Mesendoderm (in vitro differentiated cells): ENCODE data around the gene SLCO2A1.
A peak's percentile ranks its signal among the peaks of the same experiment; 100 is the strongest.

ENCODE experiments used
- DNase-seq: peaks from one replicate; pipeline ENCODE4 v3.0.0; 2013
- H2AK5ac ChIP-seq: 2 replicates; pipeline ENCODE4 v1.6.1; 2013; ENCODE audit warnings: low read length, inconsistent platforms
- H2BK120ac ChIP-seq: 2 replicates; pipeline ENCODE4 v1.6.1; 2013; ENCODE audit warnings: low read depth, mild to moderate bottlenecking, low read length, moderate library complexity, mixed read lengths
- H2BK15ac ChIP-seq: replicated peaks from 2 replicates; pipeline ENCODE4 v1.6.1; 2013; ENCODE audit warnings: low read depth, mild to moderate bottlenecking, moderate library complexity
- H2BK5ac ChIP-seq: 2 replicates; pipeline ENCODE4 v1.6.1; 2013; ENCODE audit warnings: low read length, inconsistent platforms
- H3K18ac ChIP-seq: 2 replicates; pipeline ENCODE4 v1.6.1; 2013; ENCODE audit warnings: mild to moderate bottlenecking, low read length, mixed read lengths
- H3K23ac ChIP-seq: one replicate; pipeline ENCODE4 v1.6.1; 2013; ENCODE audit warnings: low read length
- H3K27ac ChIP-seq: 2 replicates; pipeline ENCODE4 v1.5.1; 2013; ENCODE audit warnings: low read depth, mild to moderate bottlenecking, inconsistent platforms, low read length, moderate library complexity
- H3K27me3 ChIP-seq: 2 replicates; pipeline ENCODE4 v1.6.1; 2013; ENCODE audit warnings: low read length, control low read depth, mild to moderate bottlenecking, inconsistent platforms; ENCODE audit not compliant: insufficient read depth, poor library complexity
- H3K36me3 ChIP-seq: 2 replicates; pipeline ENCODE4 v1.6.1; 2013; ENCODE audit warnings: low read length, inconsistent platforms; ENCODE audit not compliant: control insufficient read depth, insufficient read depth
- H3K4ac ChIP-seq: one replicate; pipeline ENCODE4 v1.6.1; 2013; ENCODE audit warnings: low read depth, mild to moderate bottlenecking, low read length, moderate library complexity
- H3K4me1 ChIP-seq: 2 replicates; pipeline ENCODE4 v1.6.1; 2013; ENCODE audit warnings: low read depth, low read length, inconsistent platforms; ENCODE audit not compliant: control insufficient read depth
- H3K4me2 ChIP-seq: 2 replicates; pipeline ENCODE4 v1.6.1; 2013; ENCODE audit warnings: low read length
- H3K4me3 ChIP-seq: 2 replicates; pipeline ENCODE4 v1.5.1; 2013; ENCODE audit warnings: mild to moderate bottlenecking, low read length
- H3K56ac ChIP-seq: one replicate; pipeline ENCODE4 v1.6.1; 2013; ENCODE audit warnings: low read length
- H3K79me1 ChIP-seq: 2 replicates; pipeline ENCODE4 v1.6.1; 2013; ENCODE audit warnings: low read length, inconsistent platforms
- H3K79me2 ChIP-seq: 2 replicates; pipeline ENCODE4 v1.6.1; 2013; ENCODE audit warnings: mild to moderate bottlenecking, low read length; ENCODE audit not compliant: control insufficient read depth, insufficient read depth
- H3K9ac ChIP-seq: 2 replicates; pipeline ENCODE4 v1.6.1; 2013; ENCODE audit warnings: low read length, inconsistent platforms
- H4K5ac ChIP-seq: one replicate; pipeline ENCODE4 v1.6.1; 2013; ENCODE audit warnings: low read length
- H4K8ac ChIP-seq: one replicate; pipeline ENCODE4 v1.6.1; 2013; ENCODE audit warnings: low read depth, mild to moderate bottlenecking, control low read depth, low read length, moderate library complexity
- WGBS: extraction: QIAGEN DNeasy Blood & Tissue Kit; methylation state at CpG from one replicate; pipeline ENCODE4 v1.1.7; 2013; ENCODE audit warnings: low lambda C conversion rate, missing lambda C conversion rate; ENCODE audit not compliant: insufficient coverage; ENCODE audit errors: extremely low coverage; 5-methylcytosine and 5-hydroxymethylcytosine counted together

The SLCO2A1 gene

DNA sequence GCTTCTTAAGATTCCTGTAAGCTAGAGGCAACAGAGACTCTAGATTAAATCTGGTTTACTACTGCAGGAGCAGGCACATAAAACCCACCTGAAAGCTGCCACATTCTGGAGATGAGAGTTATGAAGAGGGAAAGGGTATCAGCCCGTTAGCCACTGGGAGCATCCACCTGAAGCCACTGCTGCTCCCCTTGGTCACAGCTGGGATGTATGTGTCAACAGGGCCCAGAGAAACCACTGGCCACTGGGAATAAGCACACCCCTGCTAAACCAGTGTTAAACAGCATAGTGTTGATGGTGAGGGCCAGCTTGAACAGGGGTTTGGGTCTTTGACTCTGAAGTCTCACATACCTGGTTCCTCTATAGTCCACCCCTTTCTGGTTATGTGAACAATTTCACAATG is 10.9 kb downstream of the SLCO2A1 start:
- H2BK15ac ChIP-seq: no peak overlapping the region
- WGBS: no CpG with 5 or more reads among the region's 1 CpG
- no peak overlapping the region for H2BK120ac ChIP-seq
- H3K36me3 ChIP-seq: no peaks in the 10 kb centered on the region
- H3K9ac ChIP-seq: no peak overlapping the region
- H3K4me1 ChIP-seq: peaks cover 10% of the 10 kb centered on the region
- H3K4me3 ChIP-seq: no peak overlapping the region
- no peak overlapping the region for H4K8ac ChIP-seq
- H3K79me2 ChIP-seq: no peaks in the 10 kb centered on the region
- H3K79me1 ChIP-seq: peaks cover 5% of the 10 kb centered on the region
- H4K5ac ChIP-seq: no peak overlapping the region
- DNase-seq: no peak
- H3K4ac ChIP-seq: no peak overlapping the region
- no peak overlapping the region for H3K18ac ChIP-seq
- H3K27me3 ChIP-seq: no peaks in the 10 kb centered on the region
- H3K4me2 ChIP-seq: no peak overlapping the region
- no peak overlapping the region for H3K27ac ChIP-seq
- peak overlapping the region; percentile 55 for H2AK5ac ChIP-seq
- H2BK5ac ChIP-seq: no peak overlapping the region
- H3K23ac ChIP-seq: no peak overlapping the region
- peak overlapping the region; percentile 46 for H3K56ac ChIP-seq

DNA sequence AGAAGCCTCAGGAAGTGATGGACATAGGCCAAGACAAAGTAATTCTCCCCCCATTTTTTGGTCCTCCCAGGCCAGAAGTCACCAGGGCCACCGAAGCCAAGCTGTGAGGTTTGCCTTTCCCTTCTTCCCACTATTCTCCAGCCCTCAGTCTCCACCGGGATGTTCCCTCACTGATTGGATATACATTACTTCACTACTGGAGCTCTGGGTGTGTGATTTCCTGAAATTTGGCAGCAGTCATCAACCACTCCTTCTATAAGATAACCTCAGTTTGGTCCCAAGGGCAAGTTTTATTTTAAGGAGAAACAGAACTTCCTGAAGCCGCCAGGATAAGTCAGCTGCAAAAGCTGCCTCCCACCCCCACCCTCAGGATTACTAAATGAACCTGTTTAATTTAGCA is 11.3 kb downstream of the SLCO2A1 start:
- Histone ChIP-seq H2BK5ac (no peak overlapping the region), H3K4me1 (peaks cover 11% of the 10 kb centered on the region), H3K18ac (no peak overlapping the region), H2AK5ac (no peak overlapping the region), H4K8ac (no peak overlapping the region), H2BK15ac (no peak overlapping the region), H3K36me3 (no peaks in the 10 kb centered on the region), H3K23ac (no peak overlapping the region), H3K4ac (no peak overlapping the region), H3K4me3 (no peak overlapping the region), H3K79me2 (no peaks in the 10 kb centered on the region), H3K79me1 (peaks cover 5% of the 10 kb centered on the region), H4K5ac (no peak overlapping the region), H3K56ac (no peak overlapping the region), H3K27me3 (no peaks in the 10 kb centered on the region), H3K9ac (no peak overlapping the region), H3K27ac (no peak overlapping the region), H3K4me2 (no peak overlapping the region), H2BK120ac (no peak overlapping the region)
- no CpG with 5 or more reads among the region's 3 CpGs for WGBS
- no peak for DNase-seq

GRCh38 chr3:134017490-134017889 is 12.2 kb downstream of the SLCO2A1 start:
- Histone ChIP-seq H3K23ac (no peak overlapping the region), H3K9ac (no peak overlapping the region), H3K56ac (no peak overlapping the region), H3K79me1 (peaks cover 8% of the 10 kb centered on the region), H3K4me2 (no peak overlapping the region), H4K8ac (no peak overlapping the region), H3K79me2 (no peaks in the 10 kb centered on the region), H3K27me3 (no peaks in the 10 kb centered on the region), H2BK15ac (no peak overlapping the region), H2BK120ac (no peak overlapping the region), H2AK5ac (no peak overlapping the region), H3K36me3 (no peaks in the 10 kb centered on the region), H3K4ac (no peak overlapping the region), H3K4me3 (no peak overlapping the region), H3K18ac (no peak overlapping the region), H2BK5ac (no peak overlapping the region), H3K4me1 (peaks cover 11% of the 10 kb centered on the region), H4K5ac (no peak overlapping the region), H3K27ac (no peak overlapping the region)
- WGBS: no CpG with 5 or more reads among the region's 5 CpGs
- DNase-seq: no peak

GRCh38 chr3:134014270-134014669 is 15.5 kb downstream of the SLCO2A1 start:
- no peak overlapping the region for H3K23ac ChIP-seq
- H3K27ac ChIP-seq: no peak overlapping the region
- H4K5ac ChIP-seq: no peak overlapping the region
- H2BK5ac ChIP-seq: no peak overlapping the region
- H3K79me2 ChIP-seq: no peaks in the 10 kb centered on the region
- no peak for DNase-seq
- no CpG with 5 or more reads among the region's 2 CpGs for WGBS
- peaks cover 8% of the 10 kb centered on the region for H3K4me1 ChIP-seq
- H3K18ac ChIP-seq: no peak overlapping the region
- H3K79me1 ChIP-seq: peaks cover 11% of the 10 kb centered on the region
- H3K4me2 ChIP-seq: no peak overlapping the region
- H4K8ac ChIP-seq: no peak overlapping the region
- no peak overlapping the region for H3K4ac ChIP-seq
- no peak overlapping the region for H3K4me3 ChIP-seq
- H2BK120ac ChIP-seq: no peak overlapping the region
- H3K9ac ChIP-seq: no peak overlapping the region
- no peak overlapping the region for H2BK15ac ChIP-seq
- no peaks in the 10 kb centered on the region for H3K27me3 ChIP-seq
- H3K56ac ChIP-seq: peak overlapping the region; percentile 34
- no peak overlapping the region for H2AK5ac ChIP-seq
- no peaks in the 10 kb centered on the region for H3K36me3 ChIP-seq

DNA sequence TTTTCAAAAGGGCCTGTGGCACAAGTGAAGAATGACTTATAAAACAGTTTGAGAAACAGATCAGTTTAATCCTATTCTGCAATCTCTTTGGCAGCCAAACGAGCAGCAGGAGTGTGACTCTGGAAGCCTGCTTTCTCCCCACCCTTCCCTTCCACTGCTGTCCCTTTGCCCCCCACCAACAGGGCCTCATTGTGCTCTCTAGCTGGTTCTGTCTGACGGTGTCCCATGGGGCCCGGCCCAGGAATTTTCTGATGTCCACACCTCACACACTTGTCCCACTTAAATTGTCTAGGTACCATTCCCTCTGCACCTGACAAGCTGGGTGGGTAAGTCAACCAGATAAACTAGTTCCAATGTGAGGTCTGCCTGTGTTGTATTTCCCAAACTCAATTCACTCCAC is 16.4 kb downstream of the SLCO2A1 start:
- Histone ChIP-seq H2BK5ac (no peak overlapping the region), H4K5ac (no peak overlapping the region), H3K36me3 (no peaks in the 10 kb centered on the region), H3K4me3 (no peak overlapping the region), H3K27ac (no peak overlapping the region), H3K79me1 (peaks cover 9% of the 10 kb centered on the region), H4K8ac (no peak overlapping the region), H3K27me3 (no peaks in the 10 kb centered on the region), H3K4me2 (no peak overlapping the region), H3K9ac (no peak overlapping the region), H3K18ac (no peak overlapping the region), H3K4me1 (peaks cover 5% of the 10 kb centered on the region), H2BK120ac (no peak overlapping the region), H3K4ac (no peak overlapping the region), H2AK5ac (no peak overlapping the region), H2BK15ac (no peak overlapping the region), H3K79me2 (no peaks in the 10 kb centered on the region), H3K56ac (no peak overlapping the region), H3K23ac (no peak overlapping the region)
- no CpG with 5 or more reads among the region's 3 CpGs for WGBS
- peak; percentile 62 for DNase-seq

DNA sequence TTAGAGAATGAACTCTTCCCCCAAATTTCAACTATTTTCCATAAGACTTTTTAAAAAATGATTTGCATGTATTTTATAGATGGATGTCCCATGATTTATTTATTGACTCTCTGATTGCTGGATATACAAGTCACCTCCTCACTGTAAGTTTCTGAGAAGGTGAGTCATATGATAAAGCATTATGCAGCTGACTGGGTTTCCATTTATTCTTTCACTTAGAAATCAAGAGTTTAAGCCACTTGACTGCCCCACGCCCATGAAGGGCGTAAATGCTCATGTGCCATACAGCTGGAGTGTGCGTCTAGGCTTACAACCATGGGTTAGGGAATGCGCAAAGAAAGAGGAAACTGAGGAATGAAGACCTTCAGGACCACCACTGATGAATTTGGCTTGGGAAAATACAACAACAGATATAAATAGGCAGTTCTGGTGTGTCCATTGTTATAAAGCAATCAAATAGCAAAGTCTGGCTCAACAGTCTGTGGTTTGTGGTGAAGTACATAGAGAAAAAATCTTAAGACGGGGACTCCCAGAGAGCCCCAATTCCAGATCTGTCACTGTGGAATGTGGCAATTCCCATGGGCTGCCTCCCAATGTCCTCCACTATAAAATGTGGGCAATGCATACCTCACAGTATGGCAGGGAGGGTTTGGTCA is 20.3 kb downstream of the SLCO2A1 start:
- WGBS: no CpG with 5 or more reads among the region's 5 CpGs
- no peak for DNase-seq
- Histone ChIP-seq H2AK5ac (no peak overlapping the region), H3K79me1 (peaks cover 6% of the 10 kb centered on the region), H3K9ac (no peak overlapping the region), H4K8ac (no peak overlapping the region), H3K56ac (no peak overlapping the region), H3K23ac (no peak overlapping the region), H3K27ac (no peak overlapping the region), H3K4me1 (peaks cover 4% of the 10 kb centered on the region), H3K18ac (no peak overlapping the region), H3K27me3 (no peaks in the 10 kb centered on the region), H2BK120ac (no peak overlapping the region), H3K4ac (no peak overlapping the region), H3K79me2 (no peaks in the 10 kb centered on the region), H3K4me3 (no peak overlapping the region), H2BK15ac (no peak overlapping the region), H2BK5ac (no peak overlapping the region), H3K4me2 (no peak overlapping the region), H4K5ac (no peak overlapping the region), H3K36me3 (no peaks in the 10 kb centered on the region)
